PC-3 (cell line): ENCODE data around the gene AFF3. TPM values are rescaled to one million over a fixed set of nuclear protein-coding genes. Genes with fewer than 3 reads are reported as not detected.

Experiments used
- ATAC-seq: fragments of 200-7000 bp; cut with Tn5 transposase; 2 replicates; pipeline ENCODE4 v1.9.1; 2020; ENCODE audit warnings: mild to moderate bottlenecking, moderate library complexity
- BruUV-seq: library from RNA; stranded (reverse); fragments of 400-500 nt; replicated peaks from 2 replicates; lab custom pipeline; 2021; lab: Mats Ljungman, UMichigan
- CTCF ChIA-PET: fragments of 300-600 bp; sonication (Branson Sonifier 250); formaldehyde crosslinking; loops from one replicate; lab custom pipeline; 2022; ENCODE audit warnings: antibody characterized with exemption; lab: Charles Lee
- POLR2A ChIA-PET: fragments of 300-600 bp; sonication (Branson Sonifier 250); formaldehyde crosslinking; loops from one replicate; lab custom pipeline; 2022; ENCODE audit warnings: antibody characterized with exemption; ENCODE audit not compliant: unreplicated experiment; lab: Charles Lee
- DNase-seq: peaks from one replicate; pipeline ENCODE4 v3.0.0-alpha.2; 2015
- H2AFZ ChIP-seq: fragments of 300-600 bp; sonication (generic); 2 replicates; pipeline ENCODE4 v1.6.0; 2016; ENCODE audit warnings: antibody characterized with exemption, low read length
- H3F3A ChIP-seq: fragments of 300-600 bp; sonication (generic); one replicate; pipeline ENCODE4 v1.6.0; 2017; ENCODE audit warnings: antibody characterized with exemption, low read length, control low read depth, mild to moderate bottlenecking; ENCODE audit not compliant: unreplicated experiment
- H3K27ac ChIP-seq: fragments of 300-600 bp; sonication (generic); 2 replicates; pipeline ENCODE4 v1.5.1; 2016; ENCODE audit warnings: mild to moderate bottlenecking, low read length
- H3K27me3 ChIP-seq: fragments of 300-600 bp; sonication (generic); 2 replicates; pipeline ENCODE4 v1.6.1; 2016; ENCODE audit warnings: low read length, mixed read lengths
- H3K36me3 ChIP-seq: fragments of 300-600 bp; sonication (generic); 2 replicates; pipeline ENCODE4 v1.6.1; 2016; ENCODE audit warnings: low read depth, mixed run types, low read length, mixed read lengths
- H3K4me1 ChIP-seq: fragments of 300-600 bp; sonication (generic); 2 replicates; pipeline ENCODE4 v1.5.1; 2016; ENCODE audit warnings: low read length; ENCODE audit not compliant: insufficient read depth
- H3K4me2 ChIP-seq: fragments of 300-600 bp; sonication (generic); 2 replicates; pipeline ENCODE4 v1.6.0; 2016; ENCODE audit warnings: low read length
- H3K4me3 ChIP-seq: fragments of 300-600 bp; sonication (generic); 2 replicates; pipeline ENCODE4 v1.5.1; 2016; ENCODE audit warnings: mild to moderate bottlenecking, low read length, mixed read lengths
- H3K79me2 ChIP-seq: fragments of 300-600 bp; sonication (generic); 2 replicates; pipeline ENCODE4 v1.6.1; 2017; ENCODE audit warnings: low read length, mixed read lengths
- H3K9ac ChIP-seq: fragments of 300-600 bp; sonication (generic); 2 replicates; pipeline ENCODE4 v1.6.0; 2016; ENCODE audit warnings: mild to moderate bottlenecking, low read length
- H3K9me2 ChIP-seq: fragments of 300-600 bp; sonication (generic); replicated peaks from 2 replicates; pipeline ENCODE4 v1.6.1; 2016; ENCODE audit warnings: mixed run types, low read length, mixed read lengths
- H3K9me3 ChIP-seq: fragments of 300-600 bp; sonication (generic); 2 replicates; pipeline ENCODE4 v1.6.1; 2016; ENCODE audit warnings: low read length, mixed read lengths
- H4K20me1 ChIP-seq: fragments of 300-600 bp; sonication (generic); 2 replicates; pipeline ENCODE4 v1.6.1; 2016; ENCODE audit warnings: low read length, mixed read lengths
- EZH2 ChIP-seq: fragments of 300-600 bp; sonication (generic); IDR thresholded peaks from one replicate; pipeline ENCODE4 v1.6.1; 2017; ENCODE audit warnings: antibody characterized with exemption, mild to moderate bottlenecking, low read length; ENCODE audit not compliant: unreplicated experiment
- EZH2phosphoT487 ChIP-seq: fragments of 300-600 bp; sonication (generic); IDR thresholded peaks from 2 replicates; pipeline ENCODE4 v1.6.1; 2018; ENCODE audit warnings: mild to moderate bottlenecking, antibody characterized with exemption, low read length, borderline replicate concordance
- intact Hi-C: fragments of 100-400 bp; cut with micrococcal nuclease; formaldehyde crosslinking; loops from 2 replicates; pipeline ENCODE4 v1.9.0; 2023
- total RNA-seq: library from RNA; depleted of rRNA; stranded (reverse); fragments of >200 nt; gene quantifications from 2 replicates; pipeline ENCODE4 v1.2.3, GENCODE V29; 2014
- TF ChIP-seq, protein P1 (sequence below): fragments of 300-600 bp; sonication (generic); conservative IDR thresholded peaks from 2 replicates; pipeline ENCODE4 v1.5.1; 2017; ENCODE audit warnings: antibody characterized with exemption, low read depth, mild to moderate bottlenecking, low read length

AFF3 gene
- total RNA-seq, 1 experiment from 2014 or later: 0.04 TPM

DNA sequence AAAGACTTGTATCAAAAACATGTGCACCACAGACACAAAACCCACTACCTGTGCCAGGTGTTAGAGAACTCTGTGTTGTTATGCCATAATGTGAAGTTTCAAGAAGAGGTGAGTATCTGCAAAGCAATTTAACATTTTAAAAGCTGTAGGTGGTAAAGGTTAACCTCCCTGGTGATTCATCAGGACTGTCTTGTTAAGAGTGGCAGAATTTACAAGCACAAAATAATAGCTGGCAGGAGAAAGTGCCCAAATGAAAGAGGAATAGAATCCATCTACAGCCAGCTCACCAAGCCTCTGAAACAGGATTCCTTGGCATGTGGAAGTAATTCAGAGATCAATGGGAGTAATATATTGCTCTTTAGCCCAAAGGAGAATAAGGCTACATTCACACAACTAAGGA is 230.7 kb downstream of the AFF3 start:
- ChIA-PET CTCF (interaction anchor here (0.5 kb wide), 1 partner anchor 522 kb away, joined by 3 read pairs; no protein-coding TSS in a partner anchor), POLR2A (no interaction called here)
- intact Hi-C loops: no loop called here
- Histone ChIP-seq H3K9ac (no peak overlapping the region), H3K9me3 (no peaks in the 10 kb centered on the region), H3K27ac (no peak overlapping the region), H3K4me1 (peaks cover 18% of the 10 kb centered on the region), H3K36me3 (no peaks in the 10 kb centered on the region), H3K79me2 (no peaks in the 10 kb centered on the region), H3K27me3 (no peaks in the 10 kb centered on the region), H3K4me3 (no peak overlapping the region), H3K4me2 (0 out of 2 replicates have a peak overlapping the region, but pooled peaks have one; percentile 1), H4K20me1 (no peaks in the 10 kb centered on the region), H2AFZ (no peak overlapping the region), H3K9me2 (no peaks in the 10 kb centered on the region), H3F3A (no peaks in the 10 kb centered on the region)
- DNase-seq (peak; percentile 57), ATAC-seq (peak; percentile 73)
- TF ChIP-seq EZH2phosphoT487: no peak
- TF ChIP-seq EZH2: no peak
- BruUV-seq: no TSS peak

DNA sequence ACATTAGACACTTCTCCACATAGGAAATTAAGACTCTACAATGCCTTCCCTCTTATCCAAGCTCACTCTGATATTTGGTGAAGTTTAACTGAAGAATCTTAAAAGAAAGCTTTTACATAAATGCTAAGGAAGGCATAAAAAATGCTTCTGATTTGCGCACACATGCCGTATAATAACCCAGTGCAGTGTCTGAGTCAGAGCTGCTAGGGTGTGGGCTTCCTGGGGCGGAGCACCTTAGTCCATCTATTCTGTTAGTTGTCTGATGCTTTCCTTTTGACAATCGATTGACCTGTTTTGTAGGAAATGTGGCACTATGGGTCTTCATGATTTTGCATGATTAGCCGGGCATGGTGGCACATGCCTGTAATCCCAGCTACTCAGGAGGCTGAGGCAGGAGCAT is 231.5 kb downstream of the AFF3 start:
- H3K27ac ChIP-seq: no peak overlapping the region
- H3K4me1 ChIP-seq: peaks cover 18% of the 10 kb centered on the region
- no peaks in the 10 kb centered on the region for H4K20me1 ChIP-seq
- ChIA-PET POLR2A (no interaction called here), CTCF (no interaction called here)
- H3K79me2 ChIP-seq: no peaks in the 10 kb centered on the region
- H3F3A ChIP-seq: no peaks in the 10 kb centered on the region
- H3K27me3 ChIP-seq: no peaks in the 10 kb centered on the region
- H3K9me3 ChIP-seq: no peaks in the 10 kb centered on the region
- peak; percentile 75 for ATAC-seq
- no peak overlapping the region for H3K9ac ChIP-seq
- TF ChIP-seq, protein P1, sequence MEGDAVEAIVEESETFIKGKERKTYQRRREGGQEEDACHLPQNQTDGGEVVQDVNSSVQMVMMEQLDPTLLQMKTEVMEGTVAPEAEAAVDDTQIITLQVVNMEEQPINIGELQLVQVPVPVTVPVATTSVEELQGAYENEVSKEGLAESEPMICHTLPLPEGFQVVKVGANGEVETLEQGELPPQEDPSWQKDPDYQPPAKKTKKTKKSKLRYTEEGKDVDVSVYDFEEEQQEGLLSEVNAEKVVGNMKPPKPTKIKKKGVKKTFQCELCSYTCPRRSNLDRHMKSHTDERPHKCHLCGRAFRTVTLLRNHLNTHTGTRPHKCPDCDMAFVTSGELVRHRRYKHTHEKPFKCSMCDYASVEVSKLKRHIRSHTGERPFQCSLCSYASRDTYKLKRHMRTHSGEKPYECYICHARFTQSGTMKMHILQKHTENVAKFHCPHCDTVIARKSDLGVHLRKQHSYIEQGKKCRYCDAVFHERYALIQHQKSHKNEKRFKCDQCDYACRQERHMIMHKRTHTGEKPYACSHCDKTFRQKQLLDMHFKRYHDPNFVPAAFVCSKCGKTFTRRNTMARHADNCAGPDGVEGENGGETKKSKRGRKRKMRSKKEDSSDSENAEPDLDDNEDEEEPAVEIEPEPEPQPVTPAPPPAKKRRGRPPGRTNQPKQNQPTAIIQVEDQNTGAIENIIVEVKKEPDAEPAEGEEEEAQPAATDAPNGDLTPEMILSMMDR: no peak
- no peak for TF ChIP-seq EZH2
- no peak for TF ChIP-seq EZH2phosphoT487
- no TSS peak for BruUV-seq
- DNase-seq: peak; percentile 39
- peak overlapping the region; percentile 19; the same call in 1 of the 2 replicates for H3K4me2 ChIP-seq
- no peak overlapping the region for H2AFZ ChIP-seq
- no peak overlapping the region for H3K4me3 ChIP-seq
- intact Hi-C loops: no loop called here
- H3K36me3 ChIP-seq: no peaks in the 10 kb centered on the region
- H3K9me2 ChIP-seq: no peaks in the 10 kb centered on the region

DNA sequence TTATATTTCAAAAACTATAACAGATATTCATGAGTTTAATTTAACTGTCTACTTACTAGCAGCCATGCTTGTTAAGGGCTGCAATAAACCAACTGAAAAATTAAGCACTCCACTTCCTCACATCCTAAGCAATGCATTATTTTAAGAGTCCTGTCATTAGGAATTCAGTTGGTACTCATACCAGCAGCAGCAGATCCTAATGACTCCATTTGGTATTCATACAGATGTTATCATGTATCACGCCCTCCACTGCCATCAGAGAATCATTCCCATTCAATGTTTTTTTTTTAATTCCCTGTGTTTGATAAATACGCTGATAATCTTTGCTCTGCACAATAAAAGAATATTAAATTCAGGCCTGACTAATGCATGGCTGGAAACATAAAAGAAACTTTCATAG is 236.8 kb downstream of the AFF3 start:
- peaks cover 3% of the 10 kb centered on the region; the same call in 1 of the 2 replicates for H3K4me1 ChIP-seq
- H3K27ac ChIP-seq: no peak overlapping the region
- ChIA-PET POLR2A (no interaction called here), CTCF (no interaction called here)
- H2AFZ ChIP-seq: no peak overlapping the region
- no peak for DNase-seq
- no peaks in the 10 kb centered on the region for H3K9me3 ChIP-seq
- no TSS peak for BruUV-seq
- H3K9ac ChIP-seq: no peak overlapping the region
- ATAC-seq: no peak
- no peaks in the 10 kb centered on the region for H3K27me3 ChIP-seq
- H3K9me2 ChIP-seq: no peaks in the 10 kb centered on the region
- H4K20me1 ChIP-seq: no peaks in the 10 kb centered on the region
- H3K4me2 ChIP-seq: no peak overlapping the region
- H3K36me3 ChIP-seq: no peaks in the 10 kb centered on the region
- H3F3A ChIP-seq: no peaks in the 10 kb centered on the region
- H3K4me3 ChIP-seq: no peak overlapping the region
- no peaks in the 10 kb centered on the region for H3K79me2 ChIP-seq
- intact Hi-C loops: no loop called here
- TF ChIP-seq EZH2phosphoT487 (no peak), EZH2 (no peak)
- TF ChIP-seq, protein P1: no peak
